Right lobe of liver (tissue), 6 donors: ENCODE data around the gene IGF1R. TPM values are rescaled to one million over a fixed set of nuclear protein-coding genes. Genes with fewer than 3 reads are reported as not detected.

Source experiments
- ATAC-seq, 4 donors: fragments of 200-7000 bp; cut with Tn5 transposase; one replicate each; pipeline ENCODE4 v1.9.1; 2020; ENCODE audit warnings: mild to moderate bottlenecking in 4 of 4, moderate library complexity in 4 of 4
- DNase-seq, 3 donors: peaks; one replicate each; pipeline ENCODE4 v3.0.0-alpha.2; 2020
- H3K27ac ChIP-seq, 3 donors: fragments of 200-600 bp; one replicate each; pipeline ENCODE4 v1.8.0; 2022
- H3K27me3 ChIP-seq, 2 donors: fragments of 200-600 bp; one replicate each; pipeline ENCODE4 v1.8.0; 2022
- H3K36me3 ChIP-seq, 4 donors: fragments of 200-600 bp; sonication (generic) in 1 of 4; one replicate each; pipeline versions ENCODE4 v1.5.1 to v1.8.0; 2017 to 2022; ENCODE audit warnings: control low read depth in 1 of 4
- H3K4me1 ChIP-seq, 4 donors: fragments of 200-600 bp; sonication (generic) in 1 of 4; one replicate each; pipeline versions ENCODE4 v1.5.1 to v1.8.0; 2017 to 2022; ENCODE audit warnings: control low read depth in 1 of 4
- H3K4me3 ChIP-seq, 3 donors: fragments of 200-600 bp; one replicate each; pipeline ENCODE4 v1.8.0; 2022
- H3K9me3 ChIP-seq, 4 donors: fragments of 200-600 bp; sonication (generic) in 1 of 4; one replicate each; pipeline versions ENCODE4 v1.5.1 to v1.8.0; 2017 to 2022; ENCODE audit warnings: control low read depth in 1 of 4
- CTCF ChIP-seq, 4 donors: fragments of 200-600 bp in 3 of 4; fragments of 450-650 bp in 1 of 4; IDR thresholded peaks; one replicate each; pipeline versions ENCODE4 v1.5.1 to v1.8.0; 2016 to 2022; ENCODE audit warnings: antibody characterized with exemption in 4 of 4, mild to moderate bottlenecking in 2 of 4
- POLR2A ChIP-seq: fragments of 450-650 bp; IDR thresholded peaks from one replicate; pipeline ENCODE4 v1.6.1; 2017; ENCODE audit warnings: antibody characterized with exemption, mild to moderate bottlenecking
- WGBS: methylation state at CpG from one replicate; pipeline ENCODE4 v1.1.6; 2018; ENCODE audit warnings: low coverage, low lambda C conversion rate; ENCODE audit not compliant: insufficient coverage; ENCODE audit errors: missing lambda C conversion rate; 5-methylcytosine and 5-hydroxymethylcytosine counted together
- intact Hi-C, 2 donors: fragments of 100-400 bp; cut with DNase I; formaldehyde crosslinking; loops; one replicate each; pipeline versions ENCODE4 v1.11.2 to v1.14.1; 2022
- total RNA-seq, 6 experiments: library from RNA; depleted of rRNA in 2 of 6; stranded (reverse); fragments of >200 nt in 2 of 6; fragmentation: NEBNext Ultra II Directional in 3 of 6; extraction: Animal tissue kit (Norgen Biotek cat#: 25700) in 3 of 6; gene quantifications; one replicate each; pipeline versions ENCODE4 v1.1.0 to v1.2.4, GENCODE V29; 2016 to 2023
- donor health status: DM: no; HTN: yes; CAD: no.
- donor health status: DM: no; HTN: no; CAD: no.
- donor health status: DM: no; HTN: no; CAD: no.
- donor health status: DM: no; HTN: yes; CAD: no.
- donor health status: DM: no; HTN: yes; CAD: no.

Gene IGF1R
- total RNA-seq, 6 experiments from 2014 or later = 2.5 to 5.3 (median 3.8) TPM

- ATAC-seq = no peak
- DNase-seq = no peak
- Histone ChIP-seq H3K4me3 (no peak overlapping the region), H3K9me3 (no peaks in the 10 kb centered on the region), H3K4me1 (no peaks in the 10 kb centered on the region), H3K36me3 (no peaks in the 10 kb centered on the region), H3K27ac (no peak overlapping the region), H3K27me3 (no peaks in the 10 kb centered on the region)
- intact Hi-C loops = no loop called here
- WGBS = 86% methylated on average over 3 of the region's 3 CpGs
- TF ChIP-seq POLR2A (no peak), CTCF (IDR thresholded peaks at IDR 0.05) (no peak)
Observed at GRCh38 chr15:98884894-98885293, 236.6 kb downstream of the IGF1R start.

- no peaks in the 10 kb centered on the region for H3K4me1 ChIP-seq
- TF ChIP-seq CTCF (IDR thresholded peaks at IDR 0.05) (no peak), POLR2A (no peak)
- no peak overlapping the region for H3K27ac ChIP-seq
- no peaks in the 10 kb centered on the region for H3K27me3 ChIP-seq
- H3K36me3 ChIP-seq = no peaks in the 10 kb centered on the region
- no peak overlapping the region for H3K4me3 ChIP-seq
- ATAC-seq = no peak
- WGBS = 72% methylated on average over 8 of the region's 8 CpGs
- no peak for DNase-seq
- intact Hi-C loops = no loop called here
- no peaks in the 10 kb centered on the region for H3K9me3 ChIP-seq
Observed at GRCh38 chr15:98887976-98888375, 239.6 kb downstream of the IGF1R start.

- WGBS = 70% methylated on average over 8 of the region's 8 CpGs
- DNase-seq (no peak), ATAC-seq (peak in 1 of 4 donors; percentile 22)
- Histone ChIP-seq H3K4me1 (no peaks in the 10 kb centered on the region), H3K27ac (no peak overlapping the region), H3K4me3 (no peak overlapping the region), H3K9me3 (no peaks in the 10 kb centered on the region), H3K36me3 (no peaks in the 10 kb centered on the region), H3K27me3 (no peaks in the 10 kb centered on the region)
- intact Hi-C loops = no loop called here
- TF ChIP-seq POLR2A = no peak
- no peak for TF ChIP-seq CTCF (IDR thresholded peaks at IDR 0.05)
Observed at GRCh38 chr15:98888820-98889479, 240.6 kb downstream of the IGF1R start.

GRCh38 chr15:98889930-98890695 is 241.8 kb downstream of the IGF1R start:
- H3K36me3 ChIP-seq = no peaks in the 10 kb centered on the region
- ATAC-seq (no peak), DNase-seq (no peak)
- no peaks in the 10 kb centered on the region for H3K27me3 ChIP-seq
- WGBS = 66% methylated on average over 10 of the region's 12 CpGs
- intact Hi-C loops = no loop called here
- H3K4me1 ChIP-seq = no peaks in the 10 kb centered on the region
- no peaks in the 10 kb centered on the region for H3K9me3 ChIP-seq
- H3K27ac ChIP-seq = no peak overlapping the region
- TF ChIP-seq CTCF (IDR thresholded peaks at IDR 0.05) (no peak), POLR2A (no peak)
- H3K4me3 ChIP-seq = no peak overlapping the region
